ENCODE measurements around the gene CEACAM19.
"Not testable (repeated sequence)": the region's sequence is repeated elsewhere in the genome, so short reads cannot be mapped to it uniquely, and the experiment has no call there.

The CEACAM19 gene

DNA sequence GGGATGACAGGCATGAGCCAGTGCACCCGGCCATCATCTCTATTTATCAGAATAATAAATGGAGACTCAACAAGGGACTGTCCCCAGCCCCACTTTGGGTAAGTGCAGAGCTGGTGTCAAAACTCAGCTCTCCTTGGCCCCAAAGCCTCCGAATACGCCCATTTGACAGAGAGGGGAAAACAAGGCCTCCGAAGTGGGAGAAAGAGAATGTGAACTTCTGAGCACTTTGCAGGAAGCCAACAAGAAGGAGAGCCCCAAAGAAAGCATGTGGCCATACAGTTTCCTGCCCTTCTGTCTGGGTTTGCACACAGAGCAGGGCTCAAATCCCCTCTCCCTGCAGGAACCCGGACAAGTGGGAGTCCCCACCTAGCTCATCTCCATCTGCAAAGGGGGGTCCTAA, 29.3 kb downstream of the CEACAM19 start:
- DNase-seq (ENCODE audit: low read depth in 2 of 3, low spot score in 1 of 3), result no peak

DNA sequence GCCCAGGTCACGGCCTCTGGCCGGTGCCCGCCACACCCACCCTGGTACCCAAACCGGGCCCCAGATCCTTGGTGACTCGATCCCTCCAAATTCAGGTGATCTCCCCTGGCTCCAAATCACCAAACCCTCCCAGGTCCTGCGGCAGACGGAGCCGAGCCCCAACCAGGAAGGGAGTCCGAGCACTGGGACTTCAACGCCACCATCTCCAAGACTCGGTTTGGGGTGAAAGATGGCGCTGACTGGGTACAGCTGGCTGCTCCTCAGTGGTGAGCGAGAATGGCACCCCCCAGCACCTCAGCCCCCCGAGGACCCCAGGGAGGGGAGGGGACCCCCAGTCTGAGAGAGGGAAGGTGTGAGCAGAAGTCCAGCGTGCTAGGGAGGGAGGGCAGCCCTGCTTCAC, 29.9 kb downstream of the CEACAM19 start:
- DNase-seq (ENCODE audit: low read depth in 2 of 3, low spot score in 1 of 3), result no peak

DNA sequence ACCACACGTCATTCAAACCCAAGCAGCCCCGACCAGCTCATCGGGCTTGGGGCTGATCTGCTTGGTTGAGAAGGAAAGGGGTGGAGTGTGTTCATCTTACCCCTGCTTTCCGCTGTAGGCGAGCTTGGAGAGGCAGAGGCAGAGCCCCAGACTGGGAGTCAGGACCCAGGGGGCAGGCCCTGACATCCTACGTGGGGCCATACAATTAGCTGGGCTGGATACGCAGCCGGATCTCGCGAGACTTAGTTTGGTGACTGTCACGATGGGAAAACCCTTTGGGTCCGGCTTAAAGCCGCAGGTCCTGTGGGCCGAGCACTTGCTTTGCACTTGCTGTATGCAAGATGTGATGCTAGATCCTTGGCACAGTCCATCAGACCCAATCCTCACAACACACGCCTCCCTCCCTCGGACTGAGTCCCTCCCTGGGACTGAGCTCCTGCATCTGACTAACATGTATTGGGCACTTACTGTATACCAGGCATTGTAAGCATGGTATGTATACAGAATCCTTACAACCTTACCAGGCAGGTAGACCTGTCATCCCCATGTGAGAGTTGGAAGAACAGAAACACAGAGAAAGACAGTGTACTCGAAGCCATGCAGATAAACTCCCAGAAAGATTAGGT, 31.4 kb downstream of the CEACAM19 start:
- no peak for DNase-seq (ENCODE audit: low read depth in 2 of 3, low spot score in 1 of 3)

DNA sequence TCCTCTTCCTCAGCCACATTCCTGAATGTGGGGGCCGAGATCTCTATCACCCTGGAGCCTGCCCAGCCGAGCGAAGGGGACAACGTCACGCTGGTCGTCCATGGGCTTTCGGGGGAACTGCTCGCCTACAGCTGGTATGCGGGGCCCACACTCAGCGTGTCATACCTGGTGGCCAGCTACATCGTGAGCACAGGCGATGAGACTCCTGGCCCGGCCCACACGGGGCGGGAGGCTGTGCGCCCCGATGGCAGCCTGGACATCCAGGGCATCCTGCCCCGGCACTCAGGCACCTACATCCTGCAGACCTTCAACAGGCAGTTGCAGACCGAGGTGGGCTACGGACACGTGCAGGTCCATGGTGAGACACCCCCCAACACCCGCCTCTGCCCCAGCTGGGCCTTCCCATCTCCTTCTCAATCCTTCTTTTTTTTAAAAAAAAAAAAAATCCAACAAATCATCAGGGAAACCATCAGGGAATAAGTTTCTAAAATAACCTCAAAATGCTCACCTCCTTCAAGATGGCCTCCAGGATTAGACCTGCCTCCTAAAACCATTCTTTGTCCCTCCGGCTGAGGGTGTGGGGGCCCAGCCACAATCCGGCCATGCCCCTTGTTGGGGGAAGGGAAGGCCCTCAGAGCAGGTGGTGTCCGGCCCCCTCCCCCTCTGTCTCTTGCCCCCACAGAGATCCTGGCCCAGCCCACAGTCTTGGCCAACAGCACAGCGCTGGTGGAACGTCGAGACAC, 32.2 kb downstream of the CEACAM19 start:
- DNase-seq (ENCODE audit: low read depth in 2 of 3, low spot score in 1 of 3), result no peak

DNA sequence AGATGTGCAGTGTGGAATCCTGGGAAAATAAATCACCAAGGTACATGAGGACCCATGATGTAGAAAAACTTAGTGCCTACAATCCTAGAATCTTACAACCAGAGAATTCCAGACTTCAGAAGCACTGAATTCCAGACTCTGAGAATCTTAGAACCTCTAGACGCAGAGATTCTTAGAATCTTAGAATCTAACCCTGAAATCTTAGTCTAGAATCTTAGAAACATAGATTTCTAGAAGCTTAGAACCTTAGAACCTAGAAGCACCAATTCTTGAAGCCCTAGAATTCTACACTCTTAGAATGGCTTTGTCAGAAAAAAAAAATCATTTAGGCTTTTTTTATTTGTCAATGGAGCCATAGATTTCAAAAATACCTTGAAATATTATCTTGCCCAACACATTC, 33.7 kb downstream of the CEACAM19 start:
- no peak for DNase-seq (ENCODE audit: low read depth in 2 of 3, low spot score in 1 of 3)

DNA sequence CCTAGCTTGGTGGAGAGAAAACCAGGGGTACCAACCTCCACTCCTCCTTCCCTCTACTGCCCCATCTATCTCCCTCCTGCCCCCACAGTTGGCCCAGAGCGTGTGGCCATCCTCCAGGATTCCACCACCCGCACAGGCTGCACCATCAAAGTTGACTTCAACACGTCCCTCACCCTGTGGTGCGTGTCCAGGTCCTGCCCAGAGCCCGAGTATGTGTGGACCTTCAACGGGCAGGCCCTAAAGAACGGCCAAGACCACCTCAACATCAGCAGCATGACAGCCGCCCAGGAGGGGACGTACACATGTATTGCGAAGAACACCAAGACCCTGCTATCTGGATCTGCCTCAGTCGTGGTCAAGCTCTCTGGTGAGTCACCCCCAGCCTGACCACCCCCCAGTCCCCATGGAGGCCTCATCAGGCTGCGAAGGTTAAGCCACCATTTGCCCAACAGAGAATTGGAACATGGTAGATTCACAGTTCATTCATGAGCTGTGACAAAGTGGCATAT, 34.3 kb downstream of the CEACAM19 start:
- DNase-seq (ENCODE audit: low read depth in 2 of 3, low spot score in 1 of 3), result no peak

DNA sequence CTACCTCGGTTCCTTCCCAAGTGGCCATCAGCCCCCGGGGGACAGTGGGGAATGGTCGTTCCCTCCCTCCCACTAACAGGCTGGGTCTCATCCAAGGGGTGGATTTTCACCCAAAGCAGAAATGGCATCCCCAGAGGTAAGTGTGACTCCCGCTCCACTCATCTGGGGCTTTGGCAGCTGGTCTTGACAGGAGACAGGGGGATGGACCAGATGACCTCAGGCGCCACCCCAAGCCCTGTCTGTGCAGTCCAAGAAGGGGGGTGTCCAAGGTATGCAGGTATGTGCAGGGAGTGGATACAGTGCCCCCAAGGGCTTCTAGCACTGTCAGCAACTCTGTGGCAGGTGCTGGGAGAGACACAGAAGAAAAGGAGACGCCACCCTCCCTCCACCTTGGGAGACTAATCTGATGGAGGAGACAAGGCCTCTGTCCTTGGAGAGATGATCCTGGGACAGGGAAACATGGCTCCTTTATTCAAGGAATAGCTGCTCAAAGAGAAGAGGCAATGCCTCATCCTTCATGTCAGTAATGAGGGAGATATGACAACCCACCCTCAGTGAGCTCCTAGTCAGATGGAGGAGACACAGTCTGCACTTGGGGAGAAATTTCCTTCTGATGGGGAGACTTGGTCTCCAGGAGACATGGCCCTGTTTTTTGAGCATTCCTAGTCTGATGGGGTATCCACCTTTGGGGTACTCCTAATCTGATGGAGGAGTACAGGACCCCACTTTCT, 35.4 kb downstream of the CEACAM19 start:
- no peak for DNase-seq (ENCODE audit: low read depth in 2 of 3, low spot score in 1 of 3)

DNA sequence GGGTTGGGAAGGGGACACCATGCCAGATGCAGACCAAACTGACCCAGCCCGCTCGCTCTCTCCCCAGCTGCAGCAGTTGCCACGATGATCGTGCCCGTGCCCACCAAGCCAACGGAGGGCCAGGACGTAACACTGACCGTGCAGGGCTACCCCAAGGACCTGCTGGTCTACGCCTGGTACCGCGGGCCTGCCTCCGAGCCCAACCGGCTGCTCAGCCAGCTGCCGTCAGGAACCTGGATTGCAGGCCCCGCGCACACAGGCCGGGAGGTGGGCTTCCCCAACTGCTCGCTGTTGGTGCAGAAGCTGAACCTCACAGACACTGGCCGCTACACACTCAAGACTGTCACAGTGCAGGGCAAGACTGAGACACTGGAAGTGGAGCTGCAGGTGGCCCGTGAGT, 36.5 kb downstream of the CEACAM19 start:
- no peak for DNase-seq (ENCODE audit: low read depth in 2 of 3, low spot score in 1 of 3)

DNA sequence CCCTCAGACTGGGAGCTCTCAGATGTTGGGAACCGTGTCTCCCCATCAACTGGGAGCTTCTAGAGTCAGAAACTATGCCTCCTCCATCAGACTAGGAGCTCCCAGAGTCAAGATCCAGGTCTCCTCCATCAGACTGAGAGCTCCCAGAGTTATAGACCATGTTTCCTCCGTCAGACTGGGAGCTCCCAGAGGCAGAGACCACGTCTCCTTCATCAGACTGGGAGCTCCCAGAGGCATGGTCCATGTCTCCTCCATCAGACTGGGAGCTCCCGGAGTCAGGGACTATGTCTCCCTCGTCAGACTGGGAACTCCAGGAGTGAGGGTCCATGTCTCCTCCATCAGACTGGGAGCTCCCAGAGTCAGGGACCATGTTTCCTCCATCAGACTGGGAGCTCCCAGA, 37.7 kb downstream of the CEACAM19 start:
- no peak for DNase-seq (ENCODE audit: low read depth in 2 of 3, low spot score in 1 of 3)

DNA sequence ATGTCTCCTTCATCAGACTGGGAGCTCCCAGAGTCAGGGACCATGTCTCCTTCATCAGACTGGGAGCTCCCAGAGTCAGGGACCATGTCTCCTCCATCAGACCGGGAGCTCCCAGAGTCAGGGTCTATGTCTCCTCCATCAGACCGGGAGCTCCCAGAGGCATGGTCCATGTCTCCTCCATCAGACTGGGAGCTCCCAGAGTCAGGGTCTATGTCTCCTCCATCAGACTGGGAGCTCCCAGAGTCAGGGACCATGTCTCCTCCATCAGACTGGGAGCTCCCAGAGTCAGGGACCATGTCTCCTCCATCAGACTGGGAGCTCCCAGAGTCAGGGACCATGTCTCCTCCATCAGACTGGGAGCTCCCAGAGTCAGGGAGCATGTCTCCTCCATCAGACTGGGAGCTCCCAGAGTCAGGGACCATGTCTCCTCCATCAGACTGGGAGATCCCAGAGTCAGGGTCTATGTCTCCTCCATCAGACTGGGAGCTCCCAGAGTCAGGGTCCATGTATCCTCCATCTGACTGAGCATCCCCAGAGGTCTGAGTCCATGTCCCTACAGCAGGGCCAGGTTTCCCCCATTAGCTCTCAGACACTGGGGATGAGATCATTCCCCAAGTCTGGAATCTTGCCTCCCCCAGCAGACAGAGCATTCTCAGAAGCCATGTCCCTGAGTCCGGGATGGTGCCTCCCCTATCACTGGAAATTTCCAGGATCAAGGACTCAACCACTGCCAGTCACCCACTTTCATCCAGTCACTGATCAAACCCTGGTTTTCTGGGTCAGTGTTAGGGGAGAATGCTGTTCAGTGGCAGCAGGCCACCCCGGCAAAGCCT, 38.4 kb downstream of the CEACAM19 start:
- not testable (repeated sequence) for DNase-seq (ENCODE audit: low read depth in 2 of 3, low spot score in 1 of 3)

DNA sequence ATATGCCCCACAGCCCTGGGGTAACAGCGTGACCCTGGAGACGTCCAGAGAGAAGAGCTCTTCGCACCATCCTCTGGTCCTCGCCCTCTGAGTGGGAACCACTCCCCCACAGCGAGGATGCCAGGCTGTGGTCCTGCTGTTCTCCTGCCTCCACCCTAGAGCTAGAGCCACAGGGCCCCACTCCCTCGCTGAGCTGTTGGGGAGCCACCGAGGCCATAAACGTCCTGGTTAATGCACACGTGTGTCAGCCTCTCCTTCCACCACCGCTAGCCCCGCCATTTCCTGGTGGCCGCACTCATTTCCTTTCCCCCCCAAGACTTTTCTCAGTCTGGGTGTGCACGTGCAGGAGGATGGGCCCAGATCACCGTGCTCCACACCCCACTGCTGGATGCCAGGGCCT, 39.2 kb downstream of the CEACAM19 start:
- DNase-seq (ENCODE audit: low read depth in 2 of 3, low spot score in 1 of 3), result no peak

DNA sequence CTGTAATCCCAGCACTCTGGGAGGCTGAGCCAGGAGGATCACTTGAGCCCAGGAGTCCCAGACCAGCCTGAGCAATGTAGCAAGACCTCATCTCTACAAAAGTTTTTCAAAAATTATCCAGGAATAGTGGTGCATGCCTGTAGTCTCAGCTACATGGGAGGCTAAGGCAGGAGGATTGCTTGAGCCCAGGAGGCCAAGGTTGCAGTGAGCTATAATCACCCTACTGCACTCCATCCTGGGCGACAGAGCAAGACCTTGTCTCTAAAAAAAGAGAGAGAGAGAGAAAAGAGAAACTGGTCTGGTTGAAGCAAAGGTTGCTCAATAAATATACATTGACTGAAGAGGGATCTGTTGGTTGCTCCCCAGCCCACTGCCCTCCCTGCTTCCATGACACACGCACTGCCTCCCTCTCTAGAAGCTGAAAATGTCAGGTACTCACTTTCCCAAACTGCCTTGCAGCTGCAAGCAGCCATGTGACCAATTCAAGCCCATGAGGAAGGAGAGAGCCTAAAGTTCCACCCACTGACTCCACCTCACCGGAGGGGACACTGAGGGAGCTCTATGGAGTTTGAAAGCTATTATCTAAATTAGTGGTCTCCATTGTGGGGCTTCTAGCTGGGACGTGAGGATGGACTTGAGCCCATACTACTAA, 41.7 kb downstream of the CEACAM19 start:
- DNase-seq (ENCODE audit: low read depth in 2 of 3, low spot score in 1 of 3), result no peak

DNA sequence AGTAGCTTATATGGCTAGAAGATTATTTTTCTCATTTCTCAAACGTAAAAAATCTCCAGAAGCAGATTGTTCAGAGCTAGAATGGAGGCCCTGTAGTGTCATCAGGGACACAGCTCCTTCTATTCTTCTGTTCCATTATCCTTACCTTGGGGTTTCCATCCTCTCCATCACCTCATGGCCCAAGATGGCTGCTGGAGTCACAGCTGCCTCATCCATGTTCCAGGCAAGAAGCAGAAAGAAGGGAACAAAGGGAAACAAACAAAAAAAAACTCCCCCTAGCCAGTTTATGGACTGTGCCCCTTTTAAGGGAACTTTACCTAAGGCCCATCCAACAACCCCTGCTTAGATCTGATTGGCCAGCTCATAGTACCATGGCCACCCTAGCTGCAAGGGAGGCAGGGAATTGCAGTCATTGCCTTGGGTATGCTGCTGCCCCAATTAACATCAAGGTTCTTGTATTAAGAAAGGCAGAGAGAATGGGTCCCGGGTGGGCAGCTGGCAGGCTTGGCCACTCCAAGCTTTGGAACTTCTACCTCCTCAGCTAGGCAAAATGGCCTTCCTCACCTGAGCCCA, 43.4 kb downstream of the CEACAM19 start:
- DNase-seq (ENCODE audit: low read depth in 2 of 3, low spot score in 1 of 3), result no peak

DNA sequence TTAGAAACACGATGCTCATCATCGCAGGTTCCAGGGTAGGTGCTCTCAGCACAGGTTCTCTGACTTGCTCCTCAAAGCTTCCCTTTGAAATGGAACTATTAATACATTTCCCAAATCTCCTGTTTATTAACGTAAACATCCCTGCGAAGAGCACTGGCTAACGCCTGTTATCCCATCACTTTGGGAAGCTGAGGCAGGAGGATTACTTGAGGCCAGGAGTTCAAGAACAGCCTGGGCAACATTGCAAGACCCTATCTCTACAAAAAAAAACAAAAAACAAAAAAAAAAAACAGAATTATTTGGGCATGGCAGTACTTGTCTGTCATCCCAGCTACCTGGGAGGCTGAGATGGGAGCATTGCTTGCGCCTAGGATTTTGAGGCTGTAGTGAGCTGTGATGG, 46.3 kb downstream of the CEACAM19 start:
- no peak for DNase-seq (ENCODE audit: low read depth in 2 of 3, low spot score in 1 of 3)

DNA sequence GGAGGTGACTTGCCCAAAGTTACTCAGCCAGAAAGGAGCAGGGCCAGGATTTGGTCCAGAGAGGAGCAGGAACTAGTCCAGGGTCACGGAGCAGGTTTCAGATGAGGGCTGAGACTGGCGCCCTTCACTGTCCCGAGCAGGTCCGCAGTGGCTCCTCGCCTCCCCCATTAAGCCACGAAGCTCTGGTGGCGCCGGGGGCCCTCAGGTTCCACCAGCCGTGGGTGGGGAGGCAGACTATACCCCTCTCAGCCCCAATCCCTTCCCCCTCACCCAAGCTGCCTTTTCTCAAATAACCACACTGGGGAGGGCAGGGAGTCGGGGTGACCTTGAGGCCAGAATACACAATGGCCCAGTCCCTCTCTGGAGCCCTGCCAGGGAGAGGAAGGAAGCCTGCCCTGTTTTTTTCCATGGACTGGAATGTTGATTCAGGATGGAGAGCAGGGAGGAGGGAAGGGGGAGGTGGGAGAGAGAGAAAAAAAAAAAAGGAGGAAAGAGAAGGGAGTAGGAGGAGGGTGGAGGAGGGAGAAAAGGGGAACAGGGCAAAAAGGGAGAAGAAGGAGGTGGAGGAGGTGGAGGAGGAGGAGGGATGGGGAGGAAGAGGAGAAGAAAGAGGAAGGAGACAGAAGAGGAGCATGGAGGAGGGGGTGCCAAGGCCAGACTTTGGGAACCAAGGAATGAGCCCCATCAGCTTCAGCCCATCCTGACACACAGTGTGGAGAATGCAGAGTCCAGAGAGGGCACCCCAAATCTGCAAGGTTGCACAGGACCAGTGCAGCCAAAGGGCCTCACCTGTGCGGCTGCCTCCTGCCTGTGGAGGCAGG, 47.4 kb downstream of the CEACAM19 start:
- DNase-seq (ENCODE audit: low read depth in 2 of 3, low spot score in 1 of 3), result no peak

DNA sequence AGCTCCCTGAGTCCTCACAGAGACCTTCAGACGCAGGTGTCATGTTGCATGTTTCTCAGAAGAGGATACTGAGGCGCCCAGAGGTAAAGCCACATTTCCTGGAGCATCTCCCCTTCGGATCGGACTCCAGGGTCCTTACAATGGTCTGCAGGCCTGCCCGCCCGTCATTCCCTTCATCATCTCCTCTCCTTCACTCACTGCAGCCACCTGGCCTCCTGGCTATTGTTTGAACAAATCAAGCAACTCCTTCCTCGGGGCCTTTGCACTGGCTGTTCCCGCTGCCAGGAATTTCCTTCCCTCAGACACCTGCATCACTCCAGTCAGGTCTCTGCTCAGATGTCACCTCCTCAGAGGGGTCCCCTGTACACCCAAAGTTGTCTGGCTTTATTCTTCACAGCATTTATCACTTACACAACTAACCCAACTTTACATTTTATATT, 48.0 kb downstream of the CEACAM19 start:
- no peak for DNase-seq (ENCODE audit: low read depth in 2 of 3, low spot score in 1 of 3)

DNA sequence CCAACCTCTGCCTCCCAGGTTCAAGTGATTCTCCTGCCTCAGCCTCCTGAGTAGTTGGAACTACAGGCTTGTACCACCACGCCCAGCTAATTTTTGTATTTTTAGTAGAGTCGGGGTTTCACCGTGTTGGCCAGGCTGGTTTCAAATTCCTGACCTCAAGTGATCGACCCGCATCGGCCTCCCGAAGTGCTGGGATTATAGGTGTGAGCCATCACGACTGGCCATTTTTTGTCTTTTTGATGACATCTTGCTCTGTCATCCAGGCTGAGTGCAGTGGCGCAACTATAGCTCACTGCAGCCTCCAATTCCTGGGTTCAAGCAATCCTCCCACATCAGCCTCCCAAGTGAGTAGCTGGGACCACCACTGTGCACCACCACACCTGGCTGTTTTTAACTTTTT, 49.1 kb downstream of the CEACAM19 start:
- not testable (repeated sequence) for DNase-seq (ENCODE audit: low read depth in 2 of 3, low spot score in 1 of 3)

DNA sequence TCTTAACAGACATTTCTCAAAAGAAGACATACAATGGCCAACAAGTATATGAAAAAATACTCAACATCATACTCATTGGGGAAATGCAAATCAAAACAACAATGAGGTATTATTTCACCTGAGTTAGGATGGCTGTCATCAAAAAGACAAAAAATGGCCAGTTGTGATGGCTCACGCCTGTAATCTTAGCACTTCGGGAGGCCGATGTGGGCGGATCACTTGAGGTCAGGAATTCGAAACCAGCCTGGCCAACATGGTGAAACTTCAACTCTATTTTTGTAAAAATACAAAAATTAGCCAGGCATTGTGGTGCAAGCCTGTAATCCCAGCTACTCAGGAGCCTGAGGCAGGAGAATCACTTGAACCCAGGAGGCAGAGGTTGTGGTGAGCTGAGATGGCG, 49.7 kb downstream of the CEACAM19 start:
- no peak for DNase-seq (ENCODE audit: low read depth in 2 of 3, low spot score in 1 of 3)

DNA sequence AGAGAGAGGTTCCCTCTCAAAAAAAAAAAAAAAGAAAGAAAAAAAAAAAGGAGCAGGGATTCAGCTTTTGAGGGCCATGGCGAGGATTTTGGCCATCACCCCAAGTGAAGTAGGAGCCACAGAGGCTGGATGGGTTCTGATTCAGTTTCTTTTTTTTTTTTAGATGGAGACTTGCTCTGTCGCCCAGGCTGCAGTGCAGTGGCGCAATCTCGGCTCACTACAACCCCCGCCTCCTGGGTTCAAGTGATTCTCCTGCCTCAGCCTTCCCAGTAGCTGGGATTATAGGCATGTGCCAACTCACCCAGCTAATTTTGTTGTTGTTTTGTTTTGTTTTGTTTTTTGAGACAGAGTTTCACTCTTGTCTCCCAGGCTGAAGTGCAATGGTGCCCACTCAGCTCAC, 50.1 kb downstream of the CEACAM19 start:
- not testable (repeated sequence) for DNase-seq (ENCODE audit: low read depth in 2 of 3, low spot score in 1 of 3)

Measured in stimulated activated CD4-positive, alpha-beta T cell treated with anti-CD3 and anti-CD28 coated beads, Interleukin-12 subunit alpha, Interleukin-12 subunit beta, amount 100 ng/mL, for 48 hours (primary cell).